Stomach (tissue), 4 donors: Measurements from ENCODE around the gene ADNP2.
"Not testable (repeated sequence)": the region's sequence is repeated elsewhere in the genome, so short reads cannot be mapped to it uniquely, and the experiment has no call there.

Source experiments
- CTCF ChIP-seq, 7 experiments: fragments of 450-650 bp in 4 of 7; fragments of 200-600 bp in 3 of 7; sonication (generic) in 3 of 7; IDR thresholded peaks; one replicate each; pipeline ENCODE4 v1.5.1; 2016 to 2019; ENCODE audit warnings: antibody characterized with exemption in 7 of 7, control low read depth in 2 of 7, mild to moderate bottlenecking in 1 of 7
- EP300 ChIP-seq: sonication (generic); formaldehyde crosslinking; IDR thresholded peaks from one replicate; pipeline ENCODE4 v1.6.1; 2017; ENCODE audit warnings: antibody characterized with exemption
- POLR2A ChIP-seq, 4 donors: fragments of 450-650 bp; IDR thresholded peaks; one replicate each; pipeline ENCODE4 v1.6.1; 2016; ENCODE audit warnings: antibody characterized with exemption in 4 of 4, control low read depth in 2 of 4, mild to moderate bottlenecking in 1 of 4, moderate library complexity in 1 of 4
- POLR2AphosphoS5 ChIP-seq, 3 donors: sonication (generic); formaldehyde crosslinking; IDR thresholded peaks; one replicate each; pipeline ENCODE4 v1.6.1; 2016; ENCODE audit warnings: antibody characterized with exemption in 3 of 3

GRCh38 chr18:80164727-80165355 is 55.8 kb downstream of the ADNP2 start:
- TF ChIP-seq EP300; CTCF (IDR thresholded peaks at IDR 0.05); POLR2AphosphoS5 (IDR thresholded peaks at IDR 0.05); POLR2A (IDR thresholded peaks at IDR 0.05): not testable (repeated sequence)
